GM15510 (cell line): Measurements from ENCODE around the gene SMC4.

Experiments
- POLR2A ChIP-seq: IDR thresholded peaks from 3 replicates; pipeline ENCODE4 v1.6.1; 2011; ENCODE audit warnings: borderline replicate concordance; ENCODE audit not compliant: insufficient read length; ENCODE audit errors: extremely low read depth

SMC4 gene

GRCh38 chr3:160417311-160417710, 17.9 kb downstream of the SMC4 start:
- no peak for TF ChIP-seq POLR2A

DNA sequence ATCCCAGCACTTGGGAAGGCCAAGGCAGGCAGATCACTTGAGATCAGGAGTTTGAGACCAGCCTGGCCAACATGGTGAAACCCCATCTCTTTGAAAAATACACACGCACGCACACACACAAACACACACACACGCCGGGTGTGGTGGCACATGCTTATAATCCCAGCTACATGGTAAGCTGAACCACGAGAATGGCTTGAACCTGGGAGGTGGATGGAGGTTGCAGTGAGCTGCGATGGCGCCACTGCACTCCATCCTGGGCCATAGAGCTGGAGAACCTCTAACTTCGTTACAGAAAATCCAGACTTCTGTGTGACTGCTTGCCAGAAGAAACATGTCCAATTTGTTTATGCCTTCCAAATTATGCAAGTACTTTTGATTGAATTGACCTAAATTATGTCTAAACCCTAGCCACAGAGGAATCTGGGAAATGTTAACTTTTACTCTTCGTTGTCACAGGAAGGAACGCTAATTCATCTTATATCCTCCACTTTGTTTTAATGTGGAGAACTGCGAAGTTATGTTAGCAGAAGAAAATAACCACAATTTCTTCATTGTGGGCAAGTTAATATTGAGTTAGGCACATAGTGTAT, 28.5 kb downstream of the SMC4 start:
- no peak for TF ChIP-seq POLR2A

- no peak for TF ChIP-seq POLR2A
Measured at GRCh38 chr3:160434071-160434470, 34.6 kb downstream of the SMC4 start.

DNA sequence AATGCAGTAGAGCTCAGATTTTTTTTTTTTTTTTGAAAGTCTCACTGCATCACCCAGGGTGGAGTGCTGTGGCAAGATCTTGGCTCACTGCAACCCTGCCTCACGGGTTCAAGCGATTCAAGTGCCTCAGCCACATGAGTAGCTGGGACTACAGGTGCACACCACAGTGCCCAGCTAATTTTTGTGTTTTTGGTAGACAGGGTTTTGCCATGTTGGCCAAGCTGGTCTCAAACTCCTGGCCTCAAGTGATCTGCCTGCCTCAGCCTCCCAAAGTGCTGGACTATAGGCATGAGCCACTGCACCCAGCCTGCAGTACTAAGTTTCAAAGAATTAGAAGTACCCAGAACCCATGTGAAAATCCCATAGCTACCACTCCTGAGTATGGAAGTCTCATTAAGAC, 35.6 kb downstream of the SMC4 start:
- no peak for TF ChIP-seq POLR2A

GRCh38 chr3:160435747-160436146, 36.3 kb downstream of the SMC4 start:
- no peak for TF ChIP-seq POLR2A

DNA sequence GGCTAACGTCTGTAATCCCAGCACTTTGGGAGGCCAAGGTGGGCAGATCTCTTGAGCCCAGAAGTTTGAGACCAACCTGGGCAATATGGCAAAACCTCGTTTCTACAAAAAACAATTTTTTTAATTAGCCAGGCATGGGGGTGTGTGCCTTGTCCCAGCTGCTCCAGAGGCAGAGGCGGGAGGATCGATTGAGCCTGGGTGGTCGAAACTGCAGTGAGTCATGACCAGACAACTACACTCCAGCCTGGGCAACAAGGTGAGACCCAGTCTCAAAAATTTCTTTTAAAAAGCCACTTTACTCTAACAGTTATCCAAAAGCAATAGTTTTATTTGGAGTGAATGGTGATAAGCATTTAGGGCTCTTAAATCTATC, 37.6 kb downstream of the SMC4 start:
- no peak for TF ChIP-seq POLR2A

DNA sequence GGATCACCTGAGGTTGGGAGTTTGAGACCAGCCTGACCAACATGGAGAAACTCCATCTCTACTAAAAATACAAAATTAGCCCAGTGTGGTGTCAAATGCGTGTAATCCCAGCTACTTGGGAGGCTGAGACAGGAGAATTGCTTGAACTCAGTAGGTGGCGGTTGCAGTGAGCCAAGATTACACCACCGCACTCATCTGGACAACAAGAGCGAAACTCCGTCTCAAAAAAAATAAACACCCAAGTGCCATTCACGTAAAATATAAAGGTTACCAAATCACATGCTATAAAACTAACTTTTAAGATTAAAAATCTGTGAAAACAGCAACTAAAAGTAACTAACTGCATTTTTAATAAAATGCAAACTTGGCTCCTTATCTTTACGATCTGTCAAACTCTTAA, 41.2 kb downstream of the SMC4 start:
- no peak for TF ChIP-seq POLR2A

- TF ChIP-seq POLR2A = no peak
Measured at GRCh38 chr3:160444411-160444810, 45.0 kb downstream of the SMC4 start.

- TF ChIP-seq POLR2A = no peak
Measured at GRCh38 chr3:160445854-160446253, 46.4 kb downstream of the SMC4 start.

DNA sequence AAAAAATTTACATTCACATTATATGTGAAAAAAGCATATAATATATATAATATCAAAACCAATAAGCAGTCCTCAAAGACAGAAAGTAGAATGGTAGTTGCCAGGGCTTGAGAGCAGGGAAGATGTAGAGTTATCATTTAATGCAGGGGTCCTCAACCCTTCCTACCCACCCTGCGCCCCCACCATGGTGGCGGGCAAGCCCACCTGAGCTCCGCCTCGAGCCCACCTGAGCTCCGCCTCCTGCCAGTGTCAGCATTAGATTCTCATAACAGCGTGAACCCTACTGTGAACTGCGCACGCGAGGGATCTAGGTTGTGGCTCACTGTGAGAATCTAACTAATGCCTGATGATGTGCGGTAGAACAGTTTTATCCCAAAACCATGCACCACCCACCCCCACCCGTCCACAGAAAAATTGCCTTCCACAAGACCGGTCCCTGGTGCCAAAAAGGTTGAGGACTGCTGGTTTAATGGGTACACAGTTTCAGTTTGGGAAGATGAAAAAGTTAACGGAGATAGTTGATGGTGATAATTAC, 47.1 kb downstream of the SMC4 start:
- no peak for TF ChIP-seq POLR2A

DNA sequence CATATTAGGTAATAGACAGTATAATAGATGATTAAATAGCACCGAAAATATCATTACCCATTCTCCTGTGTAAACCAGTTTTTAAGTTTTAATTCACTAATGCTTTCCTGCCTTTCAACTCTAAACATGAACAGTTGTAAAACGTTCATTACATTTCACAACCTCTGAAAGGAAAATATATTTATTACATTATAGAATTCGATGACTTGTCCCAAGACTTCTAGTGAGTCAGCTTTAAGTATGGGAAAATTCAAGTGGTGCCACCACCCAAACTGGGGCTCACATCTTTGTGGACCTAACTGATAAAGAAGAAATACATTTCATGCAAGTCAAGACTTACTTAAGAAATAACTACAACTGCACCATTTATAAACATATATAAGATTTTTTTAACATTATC, 48.1 kb downstream of the SMC4 start:
- TF ChIP-seq POLR2A = no peak

DNA sequence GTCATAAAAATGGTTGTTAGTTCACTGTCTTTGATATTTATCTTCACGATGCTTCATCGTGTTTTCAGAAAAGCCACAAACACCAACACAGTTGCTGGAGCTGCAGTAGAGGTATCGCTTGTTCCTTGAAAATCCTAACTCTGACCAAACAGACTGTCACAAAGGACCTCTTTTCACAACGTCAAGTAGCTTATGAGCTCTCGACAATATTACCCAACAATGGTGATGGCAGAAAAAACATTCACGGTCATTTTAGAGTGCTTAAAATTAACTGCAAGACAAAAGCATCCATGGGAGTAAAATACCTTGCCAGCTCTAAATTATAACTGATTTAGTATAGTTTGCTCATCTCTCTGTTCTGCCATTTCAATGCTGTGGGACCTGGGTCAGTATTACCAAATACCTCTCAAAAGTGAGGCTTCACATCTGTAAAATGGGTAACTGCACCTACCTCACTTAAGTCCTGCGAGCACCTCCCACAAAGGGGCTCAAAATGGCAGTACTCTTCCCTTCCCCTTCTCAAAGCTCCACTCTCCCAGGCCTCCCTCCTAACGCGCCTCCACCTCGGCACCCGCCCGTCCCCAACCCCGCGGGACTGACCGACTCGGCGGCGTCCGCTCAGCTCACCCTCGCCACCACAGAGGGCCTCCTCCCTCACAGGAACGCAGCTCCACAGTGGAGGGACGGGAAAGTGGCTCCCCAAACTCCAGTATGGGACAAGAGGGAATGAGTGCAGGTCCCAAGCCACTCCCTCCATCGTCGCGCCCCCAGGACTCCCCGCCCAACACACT, 49.6 kb downstream of the SMC4 start:
- no peak for TF ChIP-seq POLR2A

- peak; percentile 87 for TF ChIP-seq POLR2A
Measured at GRCh38 chr3:160449636-160450598, 50.5 kb downstream of the SMC4 start, which contains the start of gene TRIM59. Gene TRIM59 (minus strand): TSS chr3:160449786. CDS start chr3:160439183, 10,603 bp downstream.

DNA sequence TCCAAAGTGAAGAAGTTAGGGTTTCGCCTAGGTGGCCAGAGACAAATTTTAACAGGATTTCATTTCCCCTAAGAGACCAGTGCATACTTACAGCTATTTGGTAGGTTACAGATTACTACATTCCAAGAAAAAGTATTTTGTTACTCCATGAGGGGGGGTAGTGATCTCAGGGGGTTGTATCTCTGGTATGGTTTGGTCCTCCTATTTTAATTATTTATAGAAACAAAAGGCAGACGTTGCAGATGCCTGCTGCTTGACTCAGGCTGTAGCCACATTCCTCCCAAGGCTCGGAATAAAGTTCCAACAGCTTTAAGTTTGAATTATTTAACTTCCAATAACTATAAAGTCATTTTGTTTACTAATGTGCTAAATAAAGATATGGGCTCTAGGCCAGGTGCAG, 51.4 kb downstream of the SMC4 start:
- TF ChIP-seq POLR2A = no peak

DNA sequence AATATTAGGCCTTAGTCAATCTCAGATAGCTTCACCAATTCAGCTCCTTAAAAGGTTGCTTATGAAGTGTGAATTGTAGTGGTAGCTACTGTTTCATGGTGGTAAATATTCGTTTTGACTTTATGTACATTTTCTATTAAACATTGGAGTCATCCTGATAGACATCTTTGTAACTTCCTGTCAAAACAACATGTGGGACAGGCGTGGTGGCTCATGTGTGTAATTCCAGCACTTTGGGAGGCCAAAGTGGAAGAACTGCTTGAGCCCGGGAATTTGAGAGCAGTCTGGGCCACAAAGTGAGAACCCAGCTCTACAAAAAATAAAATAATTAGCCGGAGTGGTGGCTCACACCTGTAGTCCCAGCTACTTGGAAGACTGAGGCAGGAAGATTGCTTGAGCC, 52.2 kb downstream of the SMC4 start:
- TF ChIP-seq POLR2A = no peak
